ENCODE measurements around the gene IGFL2.

The IGFL2 gene

DNA sequence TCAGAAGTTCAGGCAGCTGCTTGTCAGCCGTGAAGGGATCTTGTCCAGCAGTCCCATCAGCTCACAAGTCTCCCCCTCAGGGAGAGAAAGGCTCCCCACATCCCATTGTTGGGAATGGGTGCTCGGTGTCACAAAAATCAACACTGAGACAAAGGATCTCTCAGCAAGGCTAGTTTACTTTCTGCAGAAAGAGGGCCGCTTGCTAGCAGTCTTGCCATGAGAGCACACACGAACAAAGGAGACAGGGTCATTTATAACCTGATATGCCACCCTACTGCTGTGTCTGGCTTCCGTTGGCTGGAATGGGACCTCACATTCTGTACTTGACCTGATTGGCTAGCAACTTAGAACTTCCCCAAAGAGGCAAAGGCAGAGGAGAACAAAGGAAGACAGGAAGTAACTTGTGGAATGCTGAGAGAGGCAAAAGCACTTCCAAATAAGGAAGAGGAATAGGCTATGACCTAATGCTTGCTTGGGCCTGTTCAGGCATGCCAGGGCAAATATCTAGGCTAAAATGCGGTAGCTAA is 14.9 kb upstream of the IGFL2 start:
- Histone ChIP-seq H3K4me1 (ENCODE audit: low read length) (no peaks in the 10 kb centered on the region), H3K9me2 (replicated peaks; ENCODE audit: insufficient read depth, low read length) (no peaks in the 10 kb centered on the region), H3K9ac (ENCODE audit: low read length) (no peak overlapping the region), H3K4me2 (ENCODE audit: low read depth, low read length) (no peak overlapping the region), H4K20me1 (ENCODE audit: insufficient read depth, low read length) (no peaks in the 10 kb centered on the region), H3K4me3 (ENCODE audit: low read length) (no peak overlapping the region), H3F3A (ENCODE audit: insufficient read depth, low read length) (no peaks in the 10 kb centered on the region), H2AFZ (ENCODE audit: low read length) (no peak overlapping the region), H3K9me3 (replicated peaks; ENCODE audit: insufficient read depth, low read length) (no peaks in the 10 kb centered on the region), H3K79me2 (ENCODE audit: low read length) (no peaks in the 10 kb centered on the region), H3K36me3 (replicated peaks; ENCODE audit: insufficient read depth, low read length) (no peaks in the 10 kb centered on the region), H3K27me3 (replicated peaks; ENCODE audit: insufficient read depth, low read length) (peaks cover 73% of the 10 kb centered on the region), H3K27ac (ENCODE audit: low read length) (no peak overlapping the region)
- TF ChIP-seq, protein P1, sequence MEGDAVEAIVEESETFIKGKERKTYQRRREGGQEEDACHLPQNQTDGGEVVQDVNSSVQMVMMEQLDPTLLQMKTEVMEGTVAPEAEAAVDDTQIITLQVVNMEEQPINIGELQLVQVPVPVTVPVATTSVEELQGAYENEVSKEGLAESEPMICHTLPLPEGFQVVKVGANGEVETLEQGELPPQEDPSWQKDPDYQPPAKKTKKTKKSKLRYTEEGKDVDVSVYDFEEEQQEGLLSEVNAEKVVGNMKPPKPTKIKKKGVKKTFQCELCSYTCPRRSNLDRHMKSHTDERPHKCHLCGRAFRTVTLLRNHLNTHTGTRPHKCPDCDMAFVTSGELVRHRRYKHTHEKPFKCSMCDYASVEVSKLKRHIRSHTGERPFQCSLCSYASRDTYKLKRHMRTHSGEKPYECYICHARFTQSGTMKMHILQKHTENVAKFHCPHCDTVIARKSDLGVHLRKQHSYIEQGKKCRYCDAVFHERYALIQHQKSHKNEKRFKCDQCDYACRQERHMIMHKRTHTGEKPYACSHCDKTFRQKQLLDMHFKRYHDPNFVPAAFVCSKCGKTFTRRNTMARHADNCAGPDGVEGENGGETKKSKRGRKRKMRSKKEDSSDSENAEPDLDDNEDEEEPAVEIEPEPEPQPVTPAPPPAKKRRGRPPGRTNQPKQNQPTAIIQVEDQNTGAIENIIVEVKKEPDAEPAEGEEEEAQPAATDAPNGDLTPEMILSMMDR (IDR thresholded peaks at IDR 0.05; ENCODE audit: low read length), result no peak
- TF ChIP-seq EZH2phosphoT487 (IDR thresholded peaks at IDR 0.05; ENCODE audit: low read length) (no peak), EZH2 (optimal IDR thresholded peaks at IDR 0.05; ENCODE audit: low read depth, low read length) (no peak)
- no peak for DNase-seq

DNA sequence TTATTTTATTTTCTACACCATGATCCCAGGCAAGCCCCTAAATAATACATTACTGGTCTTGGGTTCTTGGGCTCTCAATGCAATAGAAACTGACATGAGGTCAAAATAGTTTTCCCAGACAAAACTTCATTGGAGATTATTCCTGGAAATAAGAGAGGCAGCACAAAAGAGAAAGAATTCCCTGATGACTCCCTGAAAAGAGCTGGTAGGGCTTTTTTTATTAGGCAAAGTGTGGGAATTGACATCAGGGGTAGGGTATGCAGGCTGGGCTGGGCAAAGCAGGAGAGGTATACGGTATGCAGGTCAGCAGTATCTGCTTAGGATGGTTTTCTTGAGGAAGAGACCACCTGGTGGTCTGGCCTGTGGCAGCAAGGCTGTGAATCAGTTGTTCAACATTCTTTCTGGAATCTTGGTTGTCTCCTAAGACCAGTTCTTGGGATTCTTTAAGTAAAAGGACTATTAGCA is 14.2 kb upstream of the IGFL2 start:
- peaks cover 69% of the 10 kb centered on the region for H3K27me3 ChIP-seq (replicated peaks; ENCODE audit: insufficient read depth, low read length)
- no peak overlapping the region for H3K4me2 ChIP-seq (ENCODE audit: low read depth, low read length)
- no peak for DNase-seq
- H4K20me1 ChIP-seq (ENCODE audit: insufficient read depth, low read length), result no peaks in the 10 kb centered on the region
- H3K9me2 ChIP-seq (replicated peaks; ENCODE audit: insufficient read depth, low read length), result no peaks in the 10 kb centered on the region
- no peak overlapping the region for H3K27ac ChIP-seq (ENCODE audit: low read length)
- TF ChIP-seq, protein P1 (IDR thresholded peaks at IDR 0.05; ENCODE audit: low read length), result no peak
- TF ChIP-seq EZH2 (optimal IDR thresholded peaks at IDR 0.05; ENCODE audit: low read depth, low read length) (no peak), EZH2phosphoT487 (IDR thresholded peaks at IDR 0.05; ENCODE audit: low read length) (no peak)
- H3K4me3 ChIP-seq (ENCODE audit: low read length), result no peak overlapping the region
- H2AFZ ChIP-seq (ENCODE audit: low read length), result no peak overlapping the region
- H3K36me3 ChIP-seq (replicated peaks; ENCODE audit: insufficient read depth, low read length), result no peaks in the 10 kb centered on the region
- no peak overlapping the region for H3K9ac ChIP-seq (ENCODE audit: low read length)
- no peaks in the 10 kb centered on the region for H3K9me3 ChIP-seq (replicated peaks; ENCODE audit: insufficient read depth, low read length)
- H3K4me1 ChIP-seq (ENCODE audit: low read length), result no peaks in the 10 kb centered on the region
- no peaks in the 10 kb centered on the region for H3K79me2 ChIP-seq (ENCODE audit: low read length)
- no peaks in the 10 kb centered on the region for H3F3A ChIP-seq (ENCODE audit: insufficient read depth, low read length)

DNA sequence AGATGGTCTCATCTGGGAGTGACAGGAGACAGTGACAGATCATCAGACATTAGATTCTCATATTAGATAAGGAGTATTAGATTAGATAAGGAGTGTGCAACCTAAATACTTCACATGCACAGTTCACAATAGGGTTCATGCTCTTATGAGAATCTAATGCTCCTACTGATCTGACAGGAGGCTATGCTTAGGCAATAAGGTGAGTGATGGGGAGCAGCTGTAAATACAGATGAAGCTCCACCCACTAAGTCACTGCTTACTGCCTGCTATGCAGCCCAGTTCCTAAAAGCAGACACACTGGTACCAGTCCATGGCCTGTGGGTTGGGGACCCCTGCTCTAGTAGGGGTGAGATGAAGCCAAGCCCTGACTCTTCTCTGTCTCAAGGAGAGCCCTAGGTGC is 13.5 kb upstream of the IGFL2 start:
- H2AFZ ChIP-seq (ENCODE audit: low read length), result no peak overlapping the region
- no peaks in the 10 kb centered on the region for H4K20me1 ChIP-seq (ENCODE audit: insufficient read depth, low read length)
- H3K9me3 ChIP-seq (replicated peaks; ENCODE audit: insufficient read depth, low read length), result no peaks in the 10 kb centered on the region
- peaks cover 62% of the 10 kb centered on the region for H3K27me3 ChIP-seq (replicated peaks; ENCODE audit: insufficient read depth, low read length)
- no peak overlapping the region for H3K4me3 ChIP-seq (ENCODE audit: low read length)
- no peak for TF ChIP-seq EZH2phosphoT487 (IDR thresholded peaks at IDR 0.05; ENCODE audit: low read length)
- TF ChIP-seq, protein P1 (IDR thresholded peaks at IDR 0.05; ENCODE audit: low read length), result no peak
- TF ChIP-seq EZH2 (optimal IDR thresholded peaks at IDR 0.05; ENCODE audit: low read depth, low read length), result no peak
- no peaks in the 10 kb centered on the region for H3K36me3 ChIP-seq (replicated peaks; ENCODE audit: insufficient read depth, low read length)
- no peak overlapping the region for H3K9ac ChIP-seq (ENCODE audit: low read length)
- no peak overlapping the region for H3K27ac ChIP-seq (ENCODE audit: low read length)
- H3K4me2 ChIP-seq (ENCODE audit: low read depth, low read length), result no peak overlapping the region
- no peaks in the 10 kb centered on the region for H3F3A ChIP-seq (ENCODE audit: insufficient read depth, low read length)
- H3K9me2 ChIP-seq (replicated peaks; ENCODE audit: insufficient read depth, low read length), result no peaks in the 10 kb centered on the region
- H3K79me2 ChIP-seq (ENCODE audit: low read length), result no peaks in the 10 kb centered on the region
- no peak for DNase-seq
- no peaks in the 10 kb centered on the region for H3K4me1 ChIP-seq (ENCODE audit: low read length)

Data from MM.1S (cell line).